Testis (tissue), 3 donors: ENCODE results near the gene HOXB3. TPM values are rescaled to one million over a fixed set of nuclear protein-coding genes. Genes with fewer than 3 reads are reported as not detected.

Experiments used
- DNase-seq: peaks from one replicate; pipeline ENCODE4 v3.0.0-alpha.2; 2019
- H3K27ac ChIP-seq, 2 donors: fragments of 200-600 bp; sonication (generic); one replicate each; pipeline ENCODE4 v1.5.1; 2019
- H3K27me3 ChIP-seq: fragments of 200-600 bp; sonication (generic); one replicate; pipeline ENCODE4 v1.5.1; 2019
- H3K36me3 ChIP-seq: fragments of 200-600 bp; sonication (generic); one replicate; pipeline ENCODE4 v1.5.1; 2017; ENCODE audit warnings: low read depth; ENCODE audit errors: missing control alignments
- H3K4me1 ChIP-seq: fragments of 200-600 bp; sonication (generic); one replicate; pipeline ENCODE4 v1.5.1; 2019
- H3K4me3 ChIP-seq, 2 donors: fragments of 200-600 bp; sonication (generic); one replicate each; pipeline ENCODE4 v1.5.1; 2017 to 2019
- H3K9me3 ChIP-seq: fragments of 200-600 bp; sonication (generic); one replicate; pipeline ENCODE4 v1.5.1; 2017
- POLR2A ChIP-seq: fragments of 450-650 bp; IDR thresholded peaks from one replicate; pipeline ENCODE4 v1.6.1; 2017; ENCODE audit warnings: antibody characterized with exemption, mild to moderate bottlenecking, moderate library complexity
- WGBS, 2 donors: methylation state at CpG; one replicate each; pipeline ENCODE4 v1.1.5; 2018; 5-methylcytosine and 5-hydroxymethylcytosine counted together
- intact Hi-C: fragments of 100-400 bp; cut with DNase I; formaldehyde crosslinking; loops from one replicate; pipeline ENCODE4 v1.15.1; 2023; ENCODE audit warnings: low total_unique reads
- polyA plus RNA-seq: library from polyadenylated mRNA; stranded (reverse); fragments of 350-450 nt; fragmentation: Illumina TruSeq; extraction: RNeasy Lipid Tissue Mini Kit (QIAGEN cat#74804); gene quantifications from one replicate; pipeline ENCODE4 v1.2.3, GENCODE V29; 2014; ENCODE audit warnings: low read depth, low replicate concordance; ENCODE audit not compliant: insufficient read depth
- total RNA-seq, 2 donors: library from RNA; depleted of rRNA; stranded (reverse); fragments of >200 nt; gene quantifications; one replicate each; pipeline ENCODE4 v1.2.3, GENCODE V29; 2016
- TF ChIP-seq, protein P1 (sequence below), 3 experiments: fragments of 450-650 bp in 2 of 3; fragments of 200-600 bp in 1 of 3; sonication (generic) in 1 of 3; IDR thresholded peaks; one replicate each; pipeline ENCODE4 v1.5.1; 2016 to 2019; ENCODE audit warnings: antibody characterized with exemption in 3 of 3, mild to moderate bottlenecking in 2 of 3, moderate library complexity in 1 of 3

Gene HOXB3
- total and polyA plus RNA-seq, 3 donors from 2014 or later: 9.2 to 11.4 (median 10.6) TPM

DNA sequence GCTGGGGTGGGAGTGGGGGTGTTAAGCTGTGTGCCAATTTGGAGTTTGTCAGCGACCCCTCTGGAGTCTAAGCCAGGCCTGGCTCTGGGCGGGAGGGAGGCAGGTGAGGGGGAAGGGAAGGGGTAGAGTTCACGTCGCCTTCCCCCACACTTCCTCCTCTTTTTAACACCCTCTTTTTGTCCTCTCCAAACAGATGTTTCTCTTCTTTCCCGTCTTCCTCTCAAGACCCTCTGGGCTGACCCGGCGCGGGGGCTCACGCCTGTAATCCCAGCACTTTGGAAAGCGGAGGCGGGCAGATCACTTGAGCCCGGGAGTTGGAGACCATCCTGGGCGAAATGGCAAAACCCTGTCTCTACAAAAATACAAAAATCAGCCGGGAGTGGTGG lies 62.5 kb downstream of the HOXB3 start:
- Histone ChIP-seq H3K36me3 (no peaks in the 10 kb centered on the region), H3K4me3 (peak overlapping the region; percentile 24), H3K9me3 (no peaks in the 10 kb centered on the region), H3K4me1 (no peaks in the 10 kb centered on the region), H3K27me3 (no peaks in the 10 kb centered on the region), H3K27ac (no peak overlapping the region)
- no peak for TF ChIP-seq POLR2A
- TF ChIP-seq, protein P1, sequence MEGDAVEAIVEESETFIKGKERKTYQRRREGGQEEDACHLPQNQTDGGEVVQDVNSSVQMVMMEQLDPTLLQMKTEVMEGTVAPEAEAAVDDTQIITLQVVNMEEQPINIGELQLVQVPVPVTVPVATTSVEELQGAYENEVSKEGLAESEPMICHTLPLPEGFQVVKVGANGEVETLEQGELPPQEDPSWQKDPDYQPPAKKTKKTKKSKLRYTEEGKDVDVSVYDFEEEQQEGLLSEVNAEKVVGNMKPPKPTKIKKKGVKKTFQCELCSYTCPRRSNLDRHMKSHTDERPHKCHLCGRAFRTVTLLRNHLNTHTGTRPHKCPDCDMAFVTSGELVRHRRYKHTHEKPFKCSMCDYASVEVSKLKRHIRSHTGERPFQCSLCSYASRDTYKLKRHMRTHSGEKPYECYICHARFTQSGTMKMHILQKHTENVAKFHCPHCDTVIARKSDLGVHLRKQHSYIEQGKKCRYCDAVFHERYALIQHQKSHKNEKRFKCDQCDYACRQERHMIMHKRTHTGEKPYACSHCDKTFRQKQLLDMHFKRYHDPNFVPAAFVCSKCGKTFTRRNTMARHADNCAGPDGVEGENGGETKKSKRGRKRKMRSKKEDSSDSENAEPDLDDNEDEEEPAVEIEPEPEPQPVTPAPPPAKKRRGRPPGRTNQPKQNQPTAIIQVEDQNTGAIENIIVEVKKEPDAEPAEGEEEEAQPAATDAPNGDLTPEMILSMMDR (IDR thresholded peaks at IDR 0.05): no peak
- intact Hi-C loops: no loop called here
- DNase-seq: no peak
- WGBS, 2 donors: 16 to 20% methylated on average over 14 of the region's 14 CpGs

DNA sequence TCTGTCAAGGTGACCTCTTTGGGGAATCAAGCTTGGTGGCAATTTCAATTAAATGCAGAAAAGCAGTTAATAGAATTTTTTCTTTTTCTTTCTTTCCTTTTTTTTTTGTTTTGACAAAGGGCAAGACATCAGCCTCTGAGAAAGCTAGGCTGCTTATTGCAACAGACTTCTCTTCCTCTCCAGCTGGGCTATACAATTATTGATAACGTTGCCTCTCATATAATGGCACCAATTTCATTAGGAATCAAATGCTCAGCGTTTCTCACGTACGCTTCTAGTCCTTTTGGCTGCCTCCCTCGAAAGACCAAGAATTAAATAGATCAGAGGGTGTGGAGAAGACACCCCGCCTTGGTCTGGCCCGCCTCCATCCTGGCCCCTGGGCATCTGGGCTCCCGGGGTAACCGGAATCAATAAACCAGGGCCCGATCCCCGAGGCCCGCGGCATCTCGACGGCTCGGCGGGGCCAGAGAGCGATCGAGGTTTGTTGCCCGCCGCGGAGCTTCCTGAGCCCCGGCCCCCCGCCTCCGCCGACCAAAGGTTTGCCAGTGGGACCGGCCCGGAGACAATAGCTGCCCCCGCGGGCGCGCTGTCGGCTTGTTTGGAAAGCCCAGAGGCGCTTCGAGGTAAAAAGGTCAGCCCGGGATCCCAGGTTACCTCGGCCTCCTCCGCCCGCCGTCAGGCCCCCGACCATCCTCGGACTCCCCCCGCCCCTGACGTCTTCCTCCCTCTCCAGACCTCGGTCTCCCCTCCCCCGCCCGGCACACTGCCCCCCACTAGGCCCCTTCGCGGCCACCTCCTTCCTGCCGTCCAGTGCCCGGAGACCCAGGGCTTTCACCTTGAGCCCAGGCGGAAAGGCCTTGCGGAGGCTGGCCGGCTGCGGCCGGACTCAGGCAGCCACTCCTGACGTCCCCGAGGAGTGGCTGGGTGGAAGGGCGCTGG lies 63.2 kb downstream of the HOXB3 start:
- TF ChIP-seq, protein P1 (IDR thresholded peaks at IDR 0.05): no peak
- no peaks in the 10 kb centered on the region for H3K9me3 ChIP-seq
- H3K4me1 ChIP-seq: no peaks in the 10 kb centered on the region
- DNase-seq: no peak
- H3K27me3 ChIP-seq: no peaks in the 10 kb centered on the region
- H3K4me3 ChIP-seq: peak overlapping the region; percentile 24
- no peak overlapping the region for H3K27ac ChIP-seq
- H3K36me3 ChIP-seq: no peaks in the 10 kb centered on the region
- intact Hi-C loops: no loop called here
- WGBS, 2 donors: 10 to 15% methylated on average over 25 to 59 of the region's 59 CpGs

DNA sequence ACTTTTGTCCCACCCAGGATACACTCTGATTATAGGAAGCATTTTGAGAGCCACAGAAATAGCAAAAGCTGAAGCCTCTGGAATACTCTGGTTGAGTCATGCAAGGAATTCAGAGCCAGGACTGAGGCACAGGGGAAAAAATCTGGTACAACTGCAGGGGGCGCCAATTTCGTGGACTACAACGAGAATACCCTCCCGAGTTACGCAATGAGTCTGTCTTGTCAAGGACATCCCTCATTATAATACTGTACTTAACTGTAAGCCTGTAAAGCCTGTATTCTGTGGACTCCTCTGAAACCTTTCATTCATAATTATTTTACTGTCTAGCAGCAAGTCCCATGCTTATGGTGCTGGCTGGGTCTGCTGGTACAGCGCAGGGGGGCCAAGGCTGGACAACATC lies 67.0 kb downstream of the HOXB3 start:
- intact Hi-C loops: no loop called here
- H3K4me1 ChIP-seq: no peaks in the 10 kb centered on the region
- TF ChIP-seq POLR2A: no peak
- TF ChIP-seq, protein P1 (IDR thresholded peaks at IDR 0.05): no peak
- 55 to 68% methylated on average over 6 of the region's 6 CpGs for WGBS, 2 donors
- no peak for DNase-seq
- H3K9me3 ChIP-seq: no peaks in the 10 kb centered on the region
- no peak overlapping the region for H3K4me3 ChIP-seq
- no peaks in the 10 kb centered on the region for H3K36me3 ChIP-seq
- no peaks in the 10 kb centered on the region for H3K27me3 ChIP-seq
- H3K27ac ChIP-seq: no peak overlapping the region

DNA sequence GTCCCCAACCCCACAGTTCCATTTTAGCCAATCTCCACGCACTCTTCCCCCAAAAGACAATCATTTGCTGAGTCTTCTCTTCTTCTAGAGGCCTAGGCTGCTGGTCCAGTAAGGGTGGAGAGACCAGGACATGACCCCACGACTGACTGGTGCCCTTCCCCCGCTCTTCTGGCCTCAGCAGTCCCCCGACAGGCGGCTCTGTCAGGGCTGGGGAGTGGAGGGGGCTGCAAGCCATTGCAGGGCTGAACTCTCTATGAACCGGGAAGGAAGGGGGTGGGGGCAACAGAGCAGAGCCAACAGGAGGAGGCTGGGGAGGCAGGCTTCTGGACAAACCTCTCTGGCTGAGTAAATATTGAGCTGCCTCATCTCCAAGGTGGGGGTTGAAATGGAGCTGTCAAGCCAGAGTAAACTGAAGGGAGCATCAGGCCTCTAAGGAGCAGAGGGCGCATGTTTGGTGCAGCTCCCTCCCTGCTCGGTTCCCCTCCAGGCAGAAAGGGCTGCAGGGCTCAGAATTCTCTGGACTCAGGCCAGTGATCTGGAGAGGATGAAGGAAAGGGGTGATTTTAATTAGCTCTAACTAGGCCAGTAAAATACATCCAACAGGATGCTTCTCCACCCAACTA lies 67.9 kb downstream of the HOXB3 start:
- Histone ChIP-seq H3K27me3 (no peaks in the 10 kb centered on the region), H3K4me3 (no peak overlapping the region), H3K4me1 (no peaks in the 10 kb centered on the region), H3K9me3 (no peaks in the 10 kb centered on the region), H3K36me3 (no peaks in the 10 kb centered on the region), H3K27ac (no peak overlapping the region)
- WGBS, 2 donors: 47% methylated on average over 8 of the region's 8 CpGs
- no peak for DNase-seq
- intact Hi-C loops: no loop called here
- TF ChIP-seq POLR2A: no peak
- TF ChIP-seq, protein P1 (IDR thresholded peaks at IDR 0.05): no peak
